ENCODE data around the gene HSPA9.

DNA sequence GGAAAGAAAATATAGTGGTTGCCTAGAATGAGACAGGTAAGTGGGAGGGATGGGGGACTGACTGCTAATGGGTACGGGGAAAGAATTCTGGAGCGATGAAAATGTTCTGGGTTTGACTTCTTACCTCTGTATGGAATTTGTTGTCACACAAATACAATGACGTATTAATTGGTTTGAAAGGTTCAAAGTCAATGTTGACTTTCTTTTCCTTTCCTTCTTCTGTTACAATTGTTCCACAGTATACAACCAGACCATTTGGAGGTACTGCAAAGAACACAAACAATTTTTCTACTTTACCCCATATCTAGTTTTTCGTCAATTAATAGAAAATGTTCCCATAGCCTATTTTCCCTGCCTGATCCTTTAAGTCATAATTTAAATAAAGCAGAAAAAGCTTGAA is 57.8 kb downstream of the HSPA9 start:
- TF ChIP-seq CTCF (IDR thresholded peaks at IDR 0.05) = no peak
- no peak for TF ChIP-seq POLR2A (IDR thresholded peaks at IDR 0.05)
- TF ChIP-seq POLR2AphosphoS5 (IDR thresholded peaks at IDR 0.05) = no peak
